GM18907 (cell line): ENCODE measurements around the gene LCA5.
"Not testable (repeated sequence)": the region's sequence is repeated elsewhere in the genome, so short reads cannot be mapped to it uniquely, and the experiment has no call there.

Experiments used
- ATAC-seq: cut with Tn5 transposase; IDR thresholded peaks from one replicate; pipeline ENCODE4 v1.9.1; 2021; ENCODE audit warnings: mild to moderate bottlenecking, moderate library complexity; ENCODE audit not compliant: unreplicated experiment

LCA5 gene

GRCh38 chr6:79538106-79538971 lies 1.1 kb upstream of the LCA5 start:
- no peak for ATAC-seq

DNA sequence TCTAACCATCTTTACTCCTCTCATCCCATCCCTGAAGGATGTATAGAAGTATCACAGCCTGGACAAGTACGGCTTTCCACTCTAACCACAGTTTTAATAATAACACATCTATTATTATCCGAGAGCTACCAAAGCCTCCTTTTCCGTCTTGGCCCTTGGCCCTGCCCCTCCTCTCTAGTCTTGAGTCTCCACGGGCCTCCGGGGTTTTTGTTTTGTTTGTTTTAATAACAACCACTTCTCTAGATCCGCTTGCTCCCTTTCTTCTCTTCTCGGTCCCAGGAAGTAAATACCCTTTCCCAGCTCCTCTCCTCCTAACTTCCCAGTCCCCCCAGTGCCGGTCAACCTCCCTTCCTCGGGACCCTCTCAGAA lies 661 bp downstream of the LCA5 start:
- no peak for ATAC-seq

- not testable (repeated sequence) for ATAC-seq
These were observed 7.7 kb downstream of the LCA5 start for GRCh38 chr6:79529567-79529966.

DNA sequence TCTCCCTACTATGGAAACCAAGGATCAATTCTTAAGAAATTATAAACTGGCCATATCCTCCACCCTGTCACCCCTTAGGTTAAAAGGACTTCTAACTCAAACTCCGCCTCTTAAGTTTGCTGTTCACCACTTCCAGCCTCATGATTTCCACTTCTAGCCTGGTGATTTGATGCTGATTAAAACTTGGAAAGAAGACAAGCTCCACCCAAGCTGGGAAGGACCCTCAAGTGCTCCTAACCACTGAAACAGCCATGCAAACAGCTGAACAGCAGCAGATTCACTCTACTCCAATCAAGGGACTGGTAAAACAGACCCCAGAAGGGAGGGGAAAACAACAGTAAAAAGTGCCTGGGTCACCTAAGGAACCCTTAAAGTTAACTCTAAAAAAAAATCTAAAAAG lies 10.3 kb downstream of the LCA5 start:
- ATAC-seq = no peak

DNA sequence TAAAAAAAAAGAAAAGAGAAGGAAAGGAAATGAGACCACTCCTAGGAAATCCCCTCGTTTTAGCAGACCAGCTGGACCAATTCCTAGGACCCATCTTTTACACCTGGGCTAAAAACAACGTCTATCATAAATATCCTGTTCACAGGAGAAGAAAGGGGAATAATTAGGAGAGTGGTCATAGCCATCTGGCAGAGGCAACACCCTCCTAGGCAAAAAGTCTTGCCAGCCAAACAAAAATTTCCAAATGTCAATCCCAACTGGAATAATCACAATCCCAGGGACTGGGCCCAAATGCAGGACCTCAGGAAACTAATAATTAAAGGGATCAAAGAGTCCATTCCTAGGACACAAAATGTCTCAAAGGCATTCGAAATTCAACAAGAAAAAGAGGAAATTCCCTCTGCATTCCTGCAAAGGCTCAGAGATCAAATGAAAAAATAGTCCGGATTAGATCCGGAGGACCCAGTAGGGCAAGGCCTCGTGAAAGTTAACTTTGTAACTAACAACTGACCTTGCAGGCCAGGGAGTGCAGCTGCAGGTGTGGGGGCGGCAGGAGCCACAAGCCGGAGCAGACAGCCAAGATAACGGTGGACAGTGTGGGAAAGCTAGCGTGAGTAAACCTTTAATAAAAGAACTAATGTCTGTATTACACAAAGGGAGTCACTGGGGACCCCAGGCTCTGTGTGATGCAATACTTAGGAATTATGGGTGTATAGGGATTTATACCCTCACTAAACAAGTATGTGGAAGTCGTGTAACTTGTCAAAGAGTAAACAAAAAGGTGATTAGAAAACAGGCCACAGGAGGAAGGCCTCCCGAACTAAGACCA lies 11.7 kb downstream of the LCA5 start:
- no peak for ATAC-seq

DNA sequence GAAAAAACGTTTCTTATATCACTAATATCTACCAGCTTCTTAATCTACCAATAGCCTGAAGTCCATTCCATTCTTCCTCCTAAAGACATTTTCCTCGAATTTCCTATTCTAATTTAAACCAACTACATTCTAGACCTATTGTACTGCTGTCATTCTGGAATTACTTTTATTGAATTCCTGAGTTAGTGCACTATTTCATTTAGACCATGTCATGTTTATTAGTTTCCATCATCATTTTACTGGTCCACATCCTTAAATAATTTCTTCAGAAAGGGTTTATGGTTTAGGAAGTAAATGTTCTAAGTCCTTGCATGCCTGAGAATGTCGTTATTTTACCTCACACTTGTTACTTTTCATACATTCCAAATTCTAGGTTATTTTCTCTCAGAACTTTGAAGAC lies 13.2 kb downstream of the LCA5 start:
- no peak for ATAC-seq

DNA sequence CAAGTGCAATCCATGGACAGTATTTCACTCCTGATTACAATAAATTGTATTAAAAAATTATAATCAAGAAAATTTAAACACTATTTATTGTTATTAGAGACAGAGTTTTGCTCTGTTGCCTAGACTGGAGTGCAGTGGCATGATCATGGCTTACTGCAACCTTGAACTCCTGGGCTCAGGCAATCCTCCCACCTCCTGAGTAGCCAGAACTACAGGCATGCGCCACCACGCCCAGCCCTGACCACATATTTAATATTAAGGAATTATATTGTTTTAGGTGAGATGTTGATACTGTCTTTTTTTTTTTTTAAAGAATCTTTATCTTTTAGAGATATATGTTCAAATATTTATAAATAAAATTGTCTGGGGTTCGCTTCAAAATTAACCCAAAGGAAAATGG lies 14.6 kb downstream of the LCA5 start:
- no peak for ATAC-seq

- no peak for ATAC-seq
These were observed 16.7 kb downstream of the LCA5 start for GRCh38 chr6:79520534-79520933.

DNA sequence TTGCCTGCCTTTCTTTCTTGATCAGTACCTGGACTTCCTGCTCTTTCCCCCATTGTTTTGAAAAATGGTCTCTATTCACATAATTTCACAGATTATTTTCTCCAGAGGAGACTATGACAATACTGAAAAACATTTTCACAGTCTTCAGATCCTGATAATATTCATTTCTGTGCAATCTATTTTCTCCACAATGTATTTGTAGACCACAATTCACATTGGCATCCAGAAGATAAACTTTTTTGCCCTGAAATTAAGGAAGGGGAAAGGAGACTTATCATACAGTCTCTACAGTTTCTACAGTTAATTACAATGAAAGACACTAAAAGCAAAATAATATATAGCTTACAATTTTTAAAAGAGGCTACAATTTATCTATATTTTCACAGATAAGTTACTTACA lies 18.4 kb downstream of the LCA5 start:
- no peak for ATAC-seq

- no peak for ATAC-seq
These were observed 21.8 kb downstream of the LCA5 start for GRCh38 chr6:79515436-79515835.

DNA sequence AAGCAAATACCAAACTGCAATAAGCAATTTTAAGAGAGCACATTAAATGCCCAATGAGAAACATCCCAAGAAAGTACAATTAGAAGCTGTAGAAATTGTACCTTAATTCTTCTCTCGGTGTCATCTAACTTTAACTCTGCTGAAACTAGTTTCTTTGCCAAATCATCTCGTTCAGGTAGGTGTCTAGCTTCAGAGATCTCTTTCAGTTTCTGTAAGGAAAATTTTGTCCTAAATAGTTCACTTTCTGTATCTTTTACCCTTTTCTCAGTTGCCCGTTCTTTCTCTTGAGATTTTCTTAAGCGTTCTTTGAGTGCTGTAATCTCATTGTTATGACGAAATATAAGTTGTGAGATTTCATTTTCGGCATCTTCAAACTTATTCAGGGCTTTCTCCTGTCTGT lies 24.1 kb downstream of the LCA5 start:
- ATAC-seq = no peak

- ATAC-seq = no peak
These were observed 25.2 kb downstream of the LCA5 start for GRCh38 chr6:79512014-79512413.

DNA sequence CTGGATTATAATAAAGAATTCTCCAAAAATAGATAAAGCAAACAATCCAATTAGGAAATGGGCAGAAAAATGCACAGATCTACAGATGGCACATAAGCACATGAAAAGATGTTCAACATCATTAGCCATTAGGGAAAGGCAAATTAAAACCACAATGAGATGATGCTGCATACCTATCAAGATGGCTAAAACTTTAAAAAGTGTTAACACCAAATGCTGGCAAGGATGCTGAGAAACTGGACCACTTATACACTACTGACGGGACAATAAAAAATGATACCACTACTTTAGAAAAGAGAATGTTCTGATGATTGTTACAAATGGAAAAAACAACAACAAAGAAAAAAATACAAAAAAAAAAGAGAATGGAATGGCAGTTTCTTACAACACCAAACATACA lies 26.5 kb downstream of the LCA5 start:
- no peak for ATAC-seq

- ATAC-seq = no peak
These were observed 31.0 kb downstream of the LCA5 start for GRCh38 chr6:79506251-79506650.

DNA sequence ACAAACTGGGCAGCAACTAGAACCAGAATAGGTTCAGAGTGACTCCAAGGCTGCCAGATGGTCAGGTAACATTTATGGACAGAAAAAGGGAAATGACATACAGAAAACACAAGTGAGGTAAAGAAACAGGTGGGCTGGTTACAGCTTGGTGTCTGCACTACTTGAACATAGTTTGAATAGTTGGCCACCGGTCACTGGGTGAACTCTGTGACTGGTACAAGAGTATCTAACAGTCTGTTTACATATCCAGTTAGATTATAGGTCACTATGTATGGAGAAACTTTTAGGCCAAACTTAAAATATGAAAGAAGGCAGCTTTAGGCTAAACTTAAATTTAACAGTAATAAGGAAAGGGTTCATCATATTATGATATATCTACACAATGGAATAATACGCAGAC lies 32.9 kb downstream of the LCA5 start:
- ATAC-seq = no peak

GRCh38 chr6:79498842-79499241 lies 38.4 kb downstream of the LCA5 start:
- ATAC-seq = no peak

DNA sequence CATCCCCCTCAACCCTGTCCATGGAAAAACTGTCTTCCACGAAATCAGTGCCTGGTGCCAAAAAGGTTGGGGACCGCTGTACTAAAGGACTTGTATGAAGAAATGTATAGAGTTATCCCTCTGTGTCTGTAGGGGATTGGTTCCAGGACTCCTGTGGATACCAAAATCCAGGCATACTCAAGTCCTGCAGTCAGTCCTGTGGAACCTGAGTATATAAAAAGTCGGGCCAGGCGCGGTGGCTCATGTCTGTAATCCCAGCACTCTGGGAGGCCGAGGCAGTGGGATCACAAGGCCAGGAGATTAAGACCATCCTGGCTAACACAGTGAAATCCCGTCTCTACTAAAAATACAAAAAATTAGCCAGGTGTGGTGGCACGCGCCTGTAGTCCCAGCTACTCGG lies 42.0 kb downstream of the LCA5 start:
- ATAC-seq = no peak

DNA sequence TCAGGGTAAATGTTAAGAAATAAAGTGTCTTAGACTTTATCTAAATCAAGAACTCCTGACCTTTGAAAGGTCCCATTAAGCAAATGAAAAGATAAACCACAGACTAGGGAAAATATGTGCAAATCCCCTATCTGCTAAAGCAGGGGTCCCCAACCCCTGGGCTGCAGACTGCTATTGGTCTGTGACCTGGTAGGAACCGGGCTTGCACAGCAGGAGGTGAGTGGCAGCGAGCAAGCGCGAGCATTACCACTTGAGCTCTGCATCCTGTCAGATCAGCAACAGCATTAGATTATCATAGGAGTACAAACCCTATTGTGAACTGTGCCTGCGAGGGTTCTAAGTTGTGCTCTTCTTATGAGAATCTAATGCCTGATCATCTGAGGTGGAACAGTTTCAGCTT lies 42.4 kb downstream of the LCA5 start:
- no peak for ATAC-seq

DNA sequence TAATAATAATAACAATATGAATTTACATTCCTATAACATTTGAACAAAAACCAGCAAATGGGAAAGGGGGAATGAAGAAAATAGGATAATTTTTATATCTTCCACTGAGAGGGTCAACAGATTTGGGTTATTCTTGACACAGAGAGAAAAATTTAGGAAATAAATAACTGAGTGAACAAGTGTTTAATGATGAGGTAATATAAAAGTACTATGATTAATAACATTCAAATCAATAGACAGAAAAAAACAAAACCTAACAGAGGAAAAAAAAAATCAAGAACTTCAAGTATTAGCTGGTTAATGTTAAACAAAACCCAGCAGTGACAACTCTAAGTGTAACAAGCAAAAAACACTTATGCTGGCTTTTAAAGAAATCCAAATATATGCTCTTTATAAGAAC lies 66.5 kb downstream of the LCA5 start:
- no peak for ATAC-seq

- ATAC-seq = no peak
These were observed 67.6 kb downstream of the LCA5 start for GRCh38 chr6:79469376-79470246.

DNA sequence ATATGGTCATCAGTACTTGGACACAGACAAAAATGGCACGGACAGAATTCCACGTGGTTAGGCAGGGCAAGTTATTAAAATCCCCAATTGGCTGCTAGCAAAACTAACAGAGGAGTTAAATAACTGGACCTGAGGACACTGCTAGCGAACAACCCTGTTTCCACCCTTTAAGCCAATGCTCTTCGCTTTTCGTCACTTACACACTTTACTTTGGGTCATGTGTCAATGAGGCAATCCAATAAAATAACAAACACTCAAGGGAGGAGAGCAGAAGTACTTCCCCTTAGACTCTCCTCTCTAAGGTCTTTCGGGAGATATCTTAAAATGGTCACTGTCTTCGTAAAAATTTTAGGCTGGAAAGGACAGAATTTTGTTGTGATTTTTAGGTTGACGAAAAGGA lies 68.6 kb downstream of the LCA5 start:
- no peak for ATAC-seq
